Hindlimb muscle (tissue), 1 donor: ENCODE measurements around the gene PTPRG. TPM values are rescaled to one million over a fixed set of nuclear protein-coding genes. Genes with fewer than 3 reads are reported as not detected.
A peak's percentile ranks its signal among the peaks of the same experiment; 100 is the strongest.

ENCODE experiments used
- DNase-seq: peaks from one replicate; pipeline ENCODE4 v3.0.0-alpha.2; 2013
- polyA plus RNA-seq: library from polyadenylated mRNA; unstranded; fragments of 120-200 nt; gene quantifications from one replicate; pipeline ENCODE4 v1.2.1, GENCODE V29; 2013; ENCODE audit not compliant: insufficient read length

PTPRG gene
- polyA plus RNA-seq, 1 donor = 29.4 TPM

GRCh38 chr3:61657689-61658088, 96.3 kb downstream of the PTPRG start:
- DNase-seq = no peak

- DNase-seq = no peak
Observed at GRCh38 chr3:61662861-61663260, 101.5 kb downstream of the PTPRG start.

GRCh38 chr3:61663356-61664104, 102.2 kb downstream of the PTPRG start:
- no peak for DNase-seq

- DNase-seq = peak; percentile 80
Observed at GRCh38 chr3:61664105-61664482, 102.7 kb downstream of the PTPRG start.

- DNase-seq = no peak
Observed at GRCh38 chr3:61665121-61665520, 103.8 kb downstream of the PTPRG start.

- no peak for DNase-seq
Observed at GRCh38 chr3:61665987-61666386, 104.6 kb downstream of the PTPRG start.

GRCh38 chr3:61666615-61667330, 105.4 kb downstream of the PTPRG start:
- DNase-seq = peak; percentile 57

GRCh38 chr3:61667383-61667782, 106.0 kb downstream of the PTPRG start:
- DNase-seq = no peak

- DNase-seq = no peak
Observed at GRCh38 chr3:61667814-61668213, 106.4 kb downstream of the PTPRG start.

GRCh38 chr3:61668317-61668864, 107.0 kb downstream of the PTPRG start:
- DNase-seq = no peak

- DNase-seq = no peak
Observed at GRCh38 chr3:61669203-61669602, 107.8 kb downstream of the PTPRG start.

- DNase-seq = no peak
Observed at GRCh38 chr3:61669668-61670299, 108.4 kb downstream of the PTPRG start.

GRCh38 chr3:61673651-61674050, 112.3 kb downstream of the PTPRG start:
- no peak for DNase-seq

GRCh38 chr3:61674596-61674995, 113.2 kb downstream of the PTPRG start:
- DNase-seq = no peak

- DNase-seq = no peak
Observed at GRCh38 chr3:61679026-61679425, 117.7 kb downstream of the PTPRG start.

- no peak for DNase-seq
Observed at GRCh38 chr3:61680617-61681016, 119.2 kb downstream of the PTPRG start.

GRCh38 chr3:61681636-61682035, 120.3 kb downstream of the PTPRG start:
- DNase-seq = no peak

- DNase-seq = peak; percentile 66
Observed at GRCh38 chr3:61682671-61683548, 121.5 kb downstream of the PTPRG start.

- no peak for DNase-seq
Observed at GRCh38 chr3:61683549-61684236, 122.3 kb downstream of the PTPRG start.

GRCh38 chr3:61684386-61684785, 123.0 kb downstream of the PTPRG start:
- no peak for DNase-seq

GRCh38 chr3:61685755-61686154, 124.4 kb downstream of the PTPRG start:
- no peak for DNase-seq

GRCh38 chr3:61686228-61686648, 124.9 kb downstream of the PTPRG start:
- no peak for DNase-seq
